Endodermal cell (in vitro differentiated cells): ENCODE results near the gene SFSWAP. TPM values are rescaled to one million over a fixed set of nuclear protein-coding genes. Genes with fewer than 3 reads are reported as not detected.

ENCODE experiments used
- DNase-seq: peaks from one replicate; pipeline ENCODE4 v3.0.0-alpha.2; 2017
- H3K27ac ChIP-seq: 2 replicates; pipeline ENCODE4 v1.5.1; 2013; ENCODE audit warnings: mild to moderate bottlenecking, low read depth, low read length, moderate library complexity
- H3K27me3 ChIP-seq: 2 replicates; pipeline ENCODE4 v1.6.1; 2013; ENCODE audit warnings: mild to moderate bottlenecking, low read length, moderate library complexity; ENCODE audit not compliant: insufficient read depth, control insufficient read depth, poor library complexity, severe bottlenecking
- H3K36me3 ChIP-seq: 2 replicates; pipeline ENCODE4 v1.7.0; 2013; ENCODE audit warnings: mild to moderate bottlenecking, low read length, moderate library complexity; ENCODE audit not compliant: control insufficient read depth, insufficient read depth
- H3K4me1 ChIP-seq: one replicate; pipeline ENCODE4 v1.7.0; 2013; ENCODE audit warnings: low read length; ENCODE audit not compliant: control insufficient read depth, insufficient read depth
- H3K4me3 ChIP-seq: 2 replicates; pipeline ENCODE4 v1.5.1; 2013; ENCODE audit warnings: mild to moderate bottlenecking, low read length, moderate library complexity
- H3K9ac ChIP-seq: 2 replicates; pipeline ENCODE4 v1.6.1; 2013; ENCODE audit warnings: mild to moderate bottlenecking, low read length, moderate library complexity; ENCODE audit not compliant: poor library complexity, severe bottlenecking; ENCODE audit errors: extremely low read depth
- H3K9me3 ChIP-seq: 2 replicates; pipeline ENCODE4 v1.6.1; 2013; ENCODE audit warnings: mild to moderate bottlenecking, low read length, moderate library complexity; ENCODE audit not compliant: control insufficient read depth
- H3K27ac Mint-ChIP-seq: 2 replicates; pipeline ENCODE4 v1.8.0; 2020; ENCODE audit warnings: mixed read lengths
- H3K27me3 Mint-ChIP-seq: 2 replicates; pipeline ENCODE4 v1.8.0; 2021; ENCODE audit warnings: mild to moderate bottlenecking, mixed read lengths; ENCODE audit not compliant: insufficient read depth
- H3K36me3 Mint-ChIP-seq: 2 replicates; pipeline ENCODE4 v1.8.0; 2020; ENCODE audit warnings: low read depth, mixed read lengths
- H3K4me1 Mint-ChIP-seq: 2 replicates; pipeline ENCODE4 v1.8.0; 2020; ENCODE audit warnings: mixed read lengths
- H3K4me3 Mint-ChIP-seq: 2 replicates; pipeline ENCODE4 v1.8.0; 2020; ENCODE audit warnings: mild to moderate bottlenecking, moderate library complexity, mixed read lengths
- H3K9me3 Mint-ChIP-seq: 2 replicates; pipeline ENCODE4 v1.8.0; 2020; ENCODE audit warnings: mild to moderate bottlenecking, mixed read lengths
- WGBS, 2 experiments: methylation state at CpG; one replicate each; pipeline versions ENCODE4 v1.1.5 to v1.1.7; 2013; ENCODE audit warnings: missing lambda C conversion rate in 2 of 2, mixed read lengths in 1 of 2; ENCODE audit not compliant: insufficient coverage in 1 of 2, insufficient read length in 1 of 2; 5-methylcytosine and 5-hydroxymethylcytosine counted together
- total RNA-seq, 2 donors: library from RNA; stranded (reverse); fragmentation: NEBNext Ultra II Directional in 1 of 2; extraction: Animal tissue kit (Norgen Biotek cat#: 25700) in 1 of 2; gene quantifications; 2 replicates in 1 of 2; 3 replicates in 1 of 2; pipeline ENCODE4 v1.2.1, GENCODE V29; 2021
- TF ChIP-seq, protein P1 (sequence below): fragments of 200-600 bp; sonication (generic); conservative IDR thresholded peaks from 2 replicates; pipeline ENCODE4 v1.5.0; 2021; ENCODE audit warnings: antibody characterized with exemption, mild to moderate bottlenecking

Gene SFSWAP
- total RNA-seq, 2 donors from 2014 or later = 50.0 to 52.3 TPM

GRCh38 chr12:131830914-131831571 is 120.2 kb downstream of the SFSWAP start:
- 18 to 35% methylated on average over 20 to 33 of the region's 33 CpGs for WGBS, 2 experiments
- H3K27me3 ChIP-seq = peaks cover 29% of the 10 kb centered on the region
- peak overlapping the region; percentile 55 for H3K4me3 Mint-ChIP-seq

GRCh38 chr12:131831635-131832041 is 120.7 kb downstream of the SFSWAP start:
- Histone ChIP-seq H3K4me3 (no peak overlapping the region), H3K9ac (no peak overlapping the region), H3K9me3 (no peaks in the 10 kb centered on the region), H3K36me3 (no peaks in the 10 kb centered on the region), H3K4me1 (no peaks in the 10 kb centered on the region), H3K27me3 (peaks cover 29% of the 10 kb centered on the region), H3K27ac (no peak overlapping the region)
- TF ChIP-seq, protein P1, sequence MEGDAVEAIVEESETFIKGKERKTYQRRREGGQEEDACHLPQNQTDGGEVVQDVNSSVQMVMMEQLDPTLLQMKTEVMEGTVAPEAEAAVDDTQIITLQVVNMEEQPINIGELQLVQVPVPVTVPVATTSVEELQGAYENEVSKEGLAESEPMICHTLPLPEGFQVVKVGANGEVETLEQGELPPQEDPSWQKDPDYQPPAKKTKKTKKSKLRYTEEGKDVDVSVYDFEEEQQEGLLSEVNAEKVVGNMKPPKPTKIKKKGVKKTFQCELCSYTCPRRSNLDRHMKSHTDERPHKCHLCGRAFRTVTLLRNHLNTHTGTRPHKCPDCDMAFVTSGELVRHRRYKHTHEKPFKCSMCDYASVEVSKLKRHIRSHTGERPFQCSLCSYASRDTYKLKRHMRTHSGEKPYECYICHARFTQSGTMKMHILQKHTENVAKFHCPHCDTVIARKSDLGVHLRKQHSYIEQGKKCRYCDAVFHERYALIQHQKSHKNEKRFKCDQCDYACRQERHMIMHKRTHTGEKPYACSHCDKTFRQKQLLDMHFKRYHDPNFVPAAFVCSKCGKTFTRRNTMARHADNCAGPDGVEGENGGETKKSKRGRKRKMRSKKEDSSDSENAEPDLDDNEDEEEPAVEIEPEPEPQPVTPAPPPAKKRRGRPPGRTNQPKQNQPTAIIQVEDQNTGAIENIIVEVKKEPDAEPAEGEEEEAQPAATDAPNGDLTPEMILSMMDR = no peak
- H3K36me3 Mint-ChIP-seq = no peaks in the 10 kb centered on the region
- no peak overlapping the region for H3K27ac Mint-ChIP-seq
- no peaks in the 10 kb centered on the region for H3K9me3 Mint-ChIP-seq
- no peak for DNase-seq
- H3K27me3 Mint-ChIP-seq = peaks cover 34% of the 10 kb centered on the region
- H3K4me3 Mint-ChIP-seq = no peak overlapping the region
- WGBS, 2 experiments = 63 to 82% methylated on average over 1 to 10 of the region's 16 CpGs
- H3K4me1 Mint-ChIP-seq = peaks cover 2% of the 10 kb centered on the region

More at GRCh38 chr12:131830914-131831571, 120.2 kb downstream of the SFSWAP start:
- Histone ChIP-seq H3K36me3 (no peaks in the 10 kb centered on the region), H3K4me3 (peak overlapping the region; percentile 73), H3K9me3 (no peaks in the 10 kb centered on the region), H3K4me1 (no peaks in the 10 kb centered on the region), H3K9ac (peak overlapping the region; percentile 15), H3K27ac (peak overlapping the region; percentile 72)
- Mint-ChIP-seq H3K27ac (no peak overlapping the region), H3K9me3 (no peaks in the 10 kb centered on the region), H3K27me3 (peaks cover 40% of the 10 kb centered on the region), H3K4me1 (peaks cover 2% of the 10 kb centered on the region), H3K36me3 (no peaks in the 10 kb centered on the region)
- TF ChIP-seq, protein P1 = no peak
- DNase-seq = peak; percentile 77

DNA sequence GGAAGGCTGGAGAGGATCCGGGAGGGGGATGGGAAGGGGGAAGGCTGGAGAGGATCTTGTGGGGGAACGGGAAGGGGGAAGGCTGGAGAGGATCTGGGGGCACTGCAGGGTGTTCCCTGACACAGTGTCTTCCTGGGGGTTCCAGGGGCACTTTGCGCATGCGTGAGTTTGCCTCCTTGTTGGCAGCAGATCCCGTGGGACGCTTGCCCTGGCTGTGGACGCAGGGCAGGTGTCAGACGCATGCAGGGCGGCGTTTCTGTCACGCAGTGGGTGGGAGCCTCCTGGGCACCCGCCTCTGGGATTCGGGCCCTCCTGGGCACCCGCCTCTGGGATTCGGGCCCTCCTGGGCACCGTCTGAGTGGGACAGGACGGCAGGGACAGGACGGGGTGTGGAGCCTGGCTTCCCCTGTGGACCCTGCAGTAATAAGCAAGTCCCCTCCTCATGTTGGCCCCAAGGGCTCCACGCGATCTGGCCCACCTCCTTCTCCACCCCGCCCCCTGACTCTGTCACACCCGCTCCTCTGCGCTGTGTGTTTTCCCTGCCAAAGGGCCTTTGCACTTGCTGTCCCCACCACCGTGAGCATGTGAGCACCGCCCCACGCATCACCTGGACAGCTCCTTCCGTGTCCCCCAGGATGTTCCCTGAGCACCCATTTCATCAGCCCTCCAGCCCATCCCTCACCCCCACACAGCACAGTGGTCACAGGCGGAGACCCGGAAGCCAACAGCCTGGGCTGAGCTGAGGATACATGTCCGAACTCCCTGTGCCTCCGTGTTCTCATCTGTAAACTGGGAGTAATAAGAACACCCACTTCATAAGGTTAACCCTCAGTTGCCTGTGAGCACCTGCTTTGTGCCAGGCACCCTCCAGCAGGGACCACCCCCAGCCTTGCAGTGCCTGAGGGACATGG is 121.7 kb downstream of the SFSWAP start:
- no peaks in the 10 kb centered on the region for H3K4me1 ChIP-seq
- H3K9me3 ChIP-seq = no peaks in the 10 kb centered on the region
- H3K27me3 ChIP-seq = peaks cover 29% of the 10 kb centered on the region
- H3K4me3 ChIP-seq = no peak overlapping the region
- DNase-seq = peak; percentile 55
- Mint-ChIP-seq H3K36me3 (no peaks in the 10 kb centered on the region), H3K4me3 (no peak overlapping the region), H3K27me3 (peaks cover 27% of the 10 kb centered on the region), H3K27ac (no peak overlapping the region), H3K4me1 (peaks cover 2% of the 10 kb centered on the region), H3K9me3 (no peaks in the 10 kb centered on the region)
- 76 to 88% methylated on average over 5 to 31 of the region's 31 CpGs for WGBS, 2 experiments
- TF ChIP-seq, protein P1 = no peak
- no peak overlapping the region for H3K9ac ChIP-seq
- no peak overlapping the region for H3K27ac ChIP-seq
- H3K36me3 ChIP-seq = no peaks in the 10 kb centered on the region
